GM12878 (cell line): ENCODE measurements around the gene MYOC. TPM values are rescaled to one million over a fixed set of nuclear protein-coding genes. Genes with fewer than 3 reads are reported as not detected.

Experiments used
- ATAC-seq: fragments of 200-7000 bp; cut with Tn5 transposase; 3 replicates; pipeline ENCODE4 v1.9.1; 2020; ENCODE audit warnings: mild to moderate bottlenecking, moderate library complexity
- BruUV-seq: library from RNA; stranded (reverse); fragments of 400-500 nt; replicated peaks from 2 replicates; lab custom pipeline; 2021; lab: Mats Ljungman, UMichigan
- CTCF ChIA-PET: fragments of 300-600 bp; sonication (Branson Sonifier 250); formaldehyde crosslinking; extraction: SDS; loops from one replicate; lab custom pipeline; 2021; ENCODE audit warnings: inconsistent platforms; lab: Yijun Ruan, JAX
- POLR2A ChIA-PET: fragments of 350-600 bp; formaldehyde crosslinking; extraction: SDS; loops from one replicate; lab custom pipeline; 2021; ENCODE audit warnings: inconsistent platforms; lab: Charles Lee
- RAD21 ChIA-PET: fragments of 300-600 bp; sonication (Branson Sonifier 250); formaldehyde crosslinking; loops from one replicate; lab custom pipeline; 2023; ENCODE audit warnings: antibody characterized with exemption; ENCODE audit not compliant: unreplicated experiment; lab: Charles Lee
- SMC1A ChIA-PET: fragments of 300-600 bp; sonication (Branson Sonifier 250); formaldehyde crosslinking; loops from one replicate; lab custom pipeline; 2023; ENCODE audit not compliant: unreplicated experiment, uncharacterized antibody; lab: Charles Lee
- DNase-seq: peaks from one replicate; pipeline ENCODE4 v3.0.0-alpha.2; 2011; ENCODE audit warnings: low read depth, low spot score
- FAIRE-seq: peaks from 3 replicates; lab custom pipeline; 2011; peaks lifted over from hg19 to GRCh38; lab: Jason Lieb, UNC
- H2AFZ ChIP-seq: 2 replicates; pipeline ENCODE4 v1.6.0; 2011; ENCODE audit warnings: low read depth, low read length, control low read depth; ENCODE audit not compliant: control insufficient read depth
- H3K27ac ChIP-seq: 2 replicates; pipeline ENCODE4 v1.5.1; 2011; ENCODE audit warnings: control low read depth; ENCODE audit not compliant: control insufficient read depth, insufficient read depth
- H3K27me3 ChIP-seq, 2 experiments: replicated peaks in 1 of 2; 2 replicates each; pipeline versions ENCODE4 v1.6.0 to v1.6.1; 2011; ENCODE audit warnings: low read length in 1 of 2; ENCODE audit not compliant: control insufficient read depth in 2 of 2, insufficient read depth in 2 of 2
- H3K36me3 ChIP-seq, 2 experiments: 2 replicates each; pipeline ENCODE4 v1.5.1; 2011; ENCODE audit warnings: low read length in 1 of 2; ENCODE audit not compliant: control insufficient read depth in 2 of 2, insufficient read depth in 2 of 2
- H3K4me1 ChIP-seq: 2 replicates; pipeline ENCODE4 v1.6.1; 2011; ENCODE audit warnings: mild to moderate bottlenecking, low read length, moderate library complexity, mixed read lengths; ENCODE audit not compliant: control insufficient read depth, insufficient read depth
- H3K4me2 ChIP-seq: 2 replicates; pipeline ENCODE4 v1.6.0; 2011; ENCODE audit warnings: control low read depth; ENCODE audit not compliant: control insufficient read depth, insufficient read depth
- H3K4me3 ChIP-seq: fragments of 200-600 bp; sonication (generic); 2 replicates; pipeline ENCODE4 v1.5.1; 2016
- H3K79me2 ChIP-seq: 2 replicates; pipeline ENCODE4 v1.6.0; 2011; ENCODE audit warnings: low read length; ENCODE audit not compliant: control insufficient read depth, insufficient read depth
- H3K9ac ChIP-seq: 2 replicates; pipeline ENCODE4 v1.8.0; 2011; ENCODE audit warnings: low read length, control low read depth, mixed read lengths; ENCODE audit not compliant: control insufficient read depth, insufficient read depth
- H3K9me3 ChIP-seq: replicated peaks from 3 replicates; pipeline ENCODE4 v1.5.1; 2011; ENCODE audit warnings: mild to moderate bottlenecking, low read length; ENCODE audit not compliant: control insufficient read depth, insufficient read depth
- H4K20me1 ChIP-seq: 2 replicates; pipeline ENCODE4 v1.6.0; 2011; ENCODE audit not compliant: control insufficient read depth, insufficient read depth
- ATF7 ChIP-seq: fragments of 450-650 bp; IDR thresholded peaks from 2 replicates; pipeline ENCODE4 v1.6.1; 2016; ENCODE audit warnings: low read depth, mild to moderate bottlenecking
- BACH1 ChIP-seq: fragments of 450-650 bp; IDR thresholded peaks from 2 replicates; pipeline ENCODE4 v1.6.1; 2017; ENCODE audit warnings: mild to moderate bottlenecking, borderline replicate concordance
- CBFB ChIP-seq: IDR thresholded peaks from 2 replicates; pipeline ENCODE4 v1.6.1; 2016; ENCODE audit warnings: antibody characterized with exemption, low read depth
- EGR1 ChIP-seq, 2 experiments: IDR thresholded peaks; 1 replicate in 1 of 2; 2 replicates in 1 of 2; pipeline ENCODE4 v1.6.1; 2011 to 2012; ENCODE audit warnings: low read depth in 2 of 2, low read length in 2 of 2, borderline replicate concordance in 1 of 2, mild to moderate bottlenecking in 1 of 2, moderate library complexity in 1 of 2
- KAT2A ChIP-seq: conservative IDR thresholded peaks from 2 replicates; pipeline ENCODE4 v1.6.1; 2011; ENCODE audit warnings: low read depth, low read length; ENCODE audit not compliant: control insufficient read depth
- MTA2 ChIP-seq: fragments of 450-650 bp; IDR thresholded peaks from 2 replicates; pipeline ENCODE4 v1.6.1; 2016; ENCODE audit warnings: low read depth, mild to moderate bottlenecking, moderate library complexity
- NFYA ChIP-seq: IDR thresholded peaks from 2 replicates; pipeline ENCODE4 v1.6.1; 2011; ENCODE audit warnings: low read depth, mild to moderate bottlenecking, low read length, improper control_type of control experiment, borderline replicate concordance
- POU2F2 ChIP-seq: IDR thresholded peaks from 3 replicates; pipeline ENCODE4 v1.6.1; 2011; ENCODE audit warnings: low read depth, mild to moderate bottlenecking, low read length, borderline replicate concordance
- RCOR1 ChIP-seq: conservative IDR thresholded peaks from 2 replicates; pipeline ENCODE4 v1.6.1; 2012; ENCODE audit warnings: low read depth, low read length, improper control_type of control experiment
- STAT1 ChIP-seq: fragments of 450-650 bp; conservative IDR thresholded peaks from 2 replicates; pipeline ENCODE4 v1.6.1; 2014; ENCODE audit warnings: antibody characterized with exemption, mild to moderate bottlenecking
- STAT3 ChIP-seq: IDR thresholded peaks from 2 replicates; pipeline ENCODE4 v1.6.1; 2011; ENCODE audit warnings: low read depth, low read length, improper control_type of control experiment
- TAF1 ChIP-seq: IDR thresholded peaks from 2 replicates; pipeline ENCODE4 v1.6.1; 2011; ENCODE audit warnings: mild to moderate bottlenecking, low read depth, low read length, borderline replicate concordance
- WGBS: methylation state at CpG from one replicate; pipeline ENCODE4 v1.1.6; 2016; ENCODE audit warnings: low lambda C conversion rate; ENCODE audit not compliant: insufficient replicate concordance, insufficient coverage; ENCODE audit errors: missing lambda C conversion rate; 5-methylcytosine and 5-hydroxymethylcytosine counted together
- in situ Hi-C: fragments of 300-500 bp; cut with MboI; formaldehyde crosslinking; loops from 9 replicates; pipeline ENCODE4 v1.14.3; 2018; ENCODE audit warnings: mixed read lengths
- intact Hi-C: fragments of 100-400 bp; cut with micrococcal nuclease; formaldehyde crosslinking; loops from one replicate; pipeline ENCODE4 v1.14.2; 2022; ENCODE audit not compliant: unreplicated experiment
- polyA plus RNA-seq, 11 experiments: library from polyadenylated mRNA; depleted of rRNA in 4 of 11; unstranded in 6 of 11; stranded (reverse) in 5 of 11; fragments of >200 nt; fragmentation: Nextera tagmentation in 4 of 11; fragmentation: Illumina TruSeq in 1 of 11; extraction: Ambion mirVana in 4 of 11; extraction: Trizol in 1 of 11; gene quantifications; 1 replicate in 1 of 11; 2 replicates in 10 of 11; pipeline versions ENCODE4 v1.2.1 to v1.2.3, GENCODE V29; 2011 to 2016; ENCODE audit warnings: inconsistent platforms in 2 of 11, missing spikeins in 2 of 11, low read depth in 1 of 11
- total RNA-seq, 4 experiments: library from RNA; depleted of rRNA in 3 of 4; stranded (reverse); fragments of >200 nt in 3 of 4; fragmentation: Illumina TruSeq in 1 of 4; extraction: Trizol in 1 of 4; gene quantifications; 2 replicates each; pipeline versions ENCODE4 v1.2.1 to v1.2.3, GENCODE V29; 2013 to 2021
- TF ChIP-seq, protein P1 (sequence below): fragments of 150-350 bp; IDR thresholded peaks from 2 replicates; pipeline ENCODE4 v1.6.1; 2014; ENCODE audit warnings: mild to moderate bottlenecking, low read depth, low read length
- TF ChIP-seq, protein P2 (sequence below): fragments of 450-650 bp; IDR thresholded peaks from 2 replicates; pipeline ENCODE4 v1.6.1; 2016; ENCODE audit warnings: mild to moderate bottlenecking

The MYOC gene
- total and polyA plus RNA-seq, 10 of the 15 experiments (the other 5 are each of a cell fraction or from before 2014, with no cell fraction given), result not detected

DNA sequence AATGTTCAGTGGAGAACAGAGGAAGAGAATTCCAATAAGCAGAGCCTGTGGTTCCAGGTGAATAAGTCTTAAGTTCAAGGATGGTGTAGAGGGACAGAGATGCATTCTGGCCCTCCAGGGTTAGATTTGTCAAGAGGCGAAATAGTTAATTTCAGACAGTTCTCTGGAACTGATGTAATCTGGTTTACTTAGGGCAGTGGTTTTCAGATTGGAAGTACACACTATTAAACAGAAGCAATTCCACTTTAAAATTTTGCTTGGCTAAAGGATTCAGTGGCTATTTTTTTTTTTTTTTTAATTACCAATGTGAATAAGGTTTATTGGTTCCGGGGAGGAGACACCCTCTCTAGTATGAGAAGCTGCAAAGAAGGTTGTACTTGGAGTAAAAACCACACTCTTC lies 55.8 kb downstream of the MYOC start:
- H3K4me2 ChIP-seq, result no peak overlapping the region
- no TSS peak for BruUV-seq
- no peak overlapping the region for H3K9ac ChIP-seq
- no peak overlapping the region for H2AFZ ChIP-seq
- no peaks in the 10 kb centered on the region for H3K79me2 ChIP-seq
- H3K4me1 ChIP-seq, result no peaks in the 10 kb centered on the region
- 94% methylated on average over 2 of the region's 2 CpGs for WGBS
- ATAC-seq (no peak), DNase-seq (no peak), FAIRE-seq (no peak)
- SMC1A ChIA-PET, result interaction anchor here (0.6 to 6.9 kb wide), 12 partner anchors 9 to 141 kb away, joined by 3 to 37 read pairs (median 6); partner anchors contain the start of genes MYOCOS and PRRC2C
- H3K9me3 ChIP-seq, result no peaks in the 10 kb centered on the region
- peaks cover 4 to 11% of the 10 kb centered on the region in 2 experiments for H3K36me3 ChIP-seq
- RAD21 ChIA-PET, result interaction anchor here (1.0 to 2.3 kb wide), 6 partner anchors 10 to 96 kb away, joined by 3 to 7 read pairs (median 5); no protein-coding TSS in a partner anchor
- TF ChIP-seq TAF1 (no peak), CBFB (no peak), NFYA (no peak), MTA2 (no peak), EGR1 (IDR thresholded peaks at IDR 0.05; ENCODE audit: borderline replicate concordance in 1 of 2, low read depth in 2 of 2, low read length in 2 of 2) (no peak), ATF7 (no peak), BACH1 (no peak), KAT2A (no peak), STAT3 (no peak), RCOR1 (no peak), POU2F2 (no peak), STAT1 (no peak)
- TF ChIP-seq, protein P1, sequence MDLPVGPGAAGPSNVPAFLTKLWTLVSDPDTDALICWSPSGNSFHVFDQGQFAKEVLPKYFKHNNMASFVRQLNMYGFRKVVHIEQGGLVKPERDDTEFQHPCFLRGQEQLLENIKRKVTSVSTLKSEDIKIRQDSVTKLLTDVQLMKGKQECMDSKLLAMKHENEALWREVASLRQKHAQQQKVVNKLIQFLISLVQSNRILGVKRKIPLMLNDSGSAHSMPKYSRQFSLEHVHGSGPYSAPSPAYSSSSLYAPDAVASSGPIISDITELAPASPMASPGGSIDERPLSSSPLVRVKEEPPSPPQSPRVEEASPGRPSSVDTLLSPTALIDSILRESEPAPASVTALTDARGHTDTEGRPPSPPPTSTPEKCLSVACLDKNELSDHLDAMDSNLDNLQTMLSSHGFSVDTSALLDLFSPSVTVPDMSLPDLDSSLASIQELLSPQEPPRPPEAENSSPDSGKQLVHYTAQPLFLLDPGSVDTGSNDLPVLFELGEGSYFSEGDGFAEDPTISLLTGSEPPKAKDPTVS, result no peak
- TF ChIP-seq, protein P2, sequence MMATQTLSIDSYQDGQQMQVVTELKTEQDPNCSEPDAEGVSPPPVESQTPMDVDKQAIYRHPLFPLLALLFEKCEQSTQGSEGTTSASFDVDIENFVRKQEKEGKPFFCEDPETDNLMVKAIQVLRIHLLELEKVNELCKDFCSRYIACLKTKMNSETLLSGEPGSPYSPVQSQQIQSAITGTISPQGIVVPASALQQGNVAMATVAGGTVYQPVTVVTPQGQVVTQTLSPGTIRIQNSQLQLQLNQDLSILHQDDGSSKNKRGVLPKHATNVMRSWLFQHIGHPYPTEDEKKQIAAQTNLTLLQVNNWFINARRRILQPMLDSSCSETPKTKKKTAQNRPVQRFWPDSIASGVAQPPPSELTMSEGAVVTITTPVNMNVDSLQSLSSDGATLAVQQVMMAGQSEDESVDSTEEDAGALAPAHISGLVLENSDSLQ, result no peak
- TF ChIP-seq, all 136 proteins: peak for 0
- Histone ChIP-seq H4K20me1 (no peaks in the 10 kb centered on the region), H3K27me3 (no peaks in the 10 kb centered on the region), H3K4me3 (no peak overlapping the region), H3K27ac (no peak overlapping the region)
- in situ Hi-C loops, result no loop called here
- intact Hi-C loops, result no loop called here
- ChIA-PET POLR2A (interaction anchor here (1.0 to 3.1 kb wide), 3 partner anchors 10 to 57 kb away, joined by 4 to 13 read pairs (median 9); no protein-coding TSS in a partner anchor), CTCF (interaction anchor here (1.1 to 8.3 kb wide), 3 partner anchors 11 to 48 kb away, joined by 3 to 60 read pairs (median 16); no protein-coding TSS in a partner anchor)
